H54 (cell line): Measurements from ENCODE around the gene KCTD4.
A peak's percentile ranks its signal among the peaks of the same experiment; 100 is the strongest.
"Not testable (repeated sequence)": the region's sequence is repeated elsewhere in the genome, so short reads cannot be mapped to it uniquely, and the experiment has no call there.

Source experiments
- DNase-seq: peaks from one replicate; pipeline ENCODE4 v3.0.0; 2011; ENCODE audit warnings: low spot score, mixed read lengths; ENCODE audit not compliant: insufficient read length
- FAIRE-seq: peaks from 3 replicates; lab custom pipeline; 2011; peaks lifted over from hg19 to GRCh38; lab: Jason Lieb, UNC
- POLR2A ChIP-seq: IDR thresholded peaks from 2 replicates; pipeline ENCODE4 v1.6.1; 2011; ENCODE audit warnings: low read depth, mild to moderate bottlenecking, low read length

Gene KCTD4

GRCh38 chr13:45200701-45201232, at the start of gene KCTD4:
TSS of gene KCTD4 (minus strand) at chr13:45201045. CDS start at chr13:45194567, 6,478 bp downstream.
- no peak for FAIRE-seq
- no peak for TF ChIP-seq POLR2A
- no peak for DNase-seq

GRCh38 chr13:45249662-45250061, 48.8 kb upstream of the KCTD4 start:
- FAIRE-seq (no peak), DNase-seq (no peak)
- no peak for TF ChIP-seq POLR2A

- FAIRE-seq, DNase-seq: not testable (repeated sequence)
These were observed 43.9 kb upstream of the KCTD4 start for GRCh38 chr13:45244736-45245135.

GRCh38 chr13:45243077-45243476, 42.2 kb upstream of the KCTD4 start:
- DNase-seq (no peak), FAIRE-seq (no peak)
- TF ChIP-seq POLR2A, result no peak

- no peak for DNase-seq
- FAIRE-seq, result no peak
- no peak for TF ChIP-seq POLR2A
These were observed 41.7 kb upstream of the KCTD4 start for GRCh38 chr13:45242524-45242923.

- no peak for FAIRE-seq
- no peak for DNase-seq
- TF ChIP-seq POLR2A, result no peak
These were observed 41.2 kb upstream of the KCTD4 start for GRCh38 chr13:45242070-45242469.

DNA sequence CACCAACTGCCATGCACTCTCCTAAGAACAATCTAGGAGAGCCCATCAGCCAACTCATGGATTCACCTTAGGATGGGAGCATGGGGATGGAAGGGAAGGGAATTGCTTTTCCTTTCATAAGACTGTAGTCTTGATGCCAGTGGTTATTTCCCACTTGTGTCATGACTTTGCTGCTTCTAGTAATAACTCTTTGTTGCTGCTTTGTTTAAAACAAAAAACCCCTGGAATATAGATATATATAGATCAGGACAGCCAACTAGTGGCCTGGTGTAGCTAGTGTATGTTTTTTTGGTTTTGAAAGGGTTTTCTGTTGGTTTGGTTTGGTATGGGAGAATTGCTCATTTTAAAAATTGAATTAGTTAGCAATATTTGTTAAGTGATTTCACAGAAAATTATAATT, 39.3 kb upstream of the KCTD4 start:
- FAIRE-seq, result no peak
- no peak for TF ChIP-seq POLR2A
- DNase-seq, result no peak

DNA sequence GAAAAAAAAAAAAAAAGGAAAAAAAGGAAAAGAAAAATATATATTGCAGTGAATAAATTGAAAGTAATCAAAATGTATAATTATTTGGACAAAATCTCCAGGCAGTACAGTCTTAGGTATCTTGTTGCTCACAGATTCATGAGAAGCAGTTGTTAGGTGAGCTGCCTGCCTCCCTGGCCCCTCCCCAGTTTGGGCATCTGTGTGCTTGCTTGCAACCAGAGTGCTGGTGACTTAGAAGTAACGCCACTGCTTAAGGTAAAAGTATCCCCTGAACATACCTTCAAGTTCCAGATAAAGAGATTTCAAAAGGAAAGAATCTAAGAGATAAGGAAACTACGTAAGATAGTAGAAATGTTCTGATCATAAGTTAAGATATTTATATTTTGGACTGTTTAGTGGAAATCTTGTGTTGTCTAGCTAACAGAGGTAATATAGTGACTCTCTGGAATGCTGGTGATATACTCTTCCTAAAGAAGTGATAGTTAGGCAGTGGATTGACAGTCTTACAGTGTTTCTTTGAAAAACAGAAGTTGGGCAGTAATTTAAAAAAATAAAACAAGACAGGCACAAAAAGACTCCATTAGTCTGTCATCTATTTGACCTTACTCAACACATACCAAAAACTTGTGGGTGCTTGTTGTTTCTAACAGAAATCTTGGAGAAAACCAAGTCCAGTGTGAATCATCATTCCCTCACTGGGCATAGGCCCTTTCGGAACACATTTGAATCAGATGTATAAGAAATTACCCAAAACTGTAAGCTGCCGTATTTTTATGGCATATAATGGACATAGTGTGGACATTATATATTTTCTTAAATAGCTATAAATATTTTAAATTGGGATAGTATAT, 38.3 kb upstream of the KCTD4 start:
- no peak for TF ChIP-seq POLR2A
- FAIRE-seq (peak; percentile 6), DNase-seq (no peak)

GRCh38 chr13:45232591-45232990, 31.7 kb upstream of the KCTD4 start:
- TF ChIP-seq POLR2A, result no peak
- FAIRE-seq (no peak), DNase-seq (no peak)

GRCh38 chr13:45231722-45232121, 30.9 kb upstream of the KCTD4 start:
- FAIRE-seq (no peak), DNase-seq (no peak)
- no peak for TF ChIP-seq POLR2A

- TF ChIP-seq POLR2A, result no peak
- no peak for FAIRE-seq
These were observed 30.5 kb upstream of the KCTD4 start for GRCh38 chr13:45231305-45231704.

GRCh38 chr13:45229172-45229571, 28.3 kb upstream of the KCTD4 start:
- DNase-seq (no peak), FAIRE-seq (no peak)
- no peak for TF ChIP-seq POLR2A

More at GRCh38 chr13:45231305-45231704, 30.5 kb upstream of the KCTD4 start:
- no peak for DNase-seq

DNA sequence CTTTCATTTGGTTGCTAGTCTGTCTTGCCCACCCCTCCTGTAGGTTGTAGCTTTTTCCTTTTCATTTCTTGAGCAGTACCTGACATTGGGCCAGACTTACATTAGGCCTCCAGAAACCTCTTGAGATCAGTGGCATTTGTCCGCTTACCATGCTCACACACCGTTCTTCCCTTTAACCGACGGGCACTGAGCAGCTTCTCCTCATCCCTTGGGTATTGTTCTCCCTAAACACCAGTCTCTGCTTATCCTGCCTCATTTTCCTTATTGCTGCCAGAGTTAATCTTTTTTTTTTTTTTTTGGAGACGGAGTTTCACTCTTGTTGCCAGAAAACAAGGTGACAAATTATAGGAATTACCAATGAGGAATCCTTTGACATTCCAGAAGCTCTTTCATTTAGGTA, 27.2 kb upstream of the KCTD4 start:
- no peak for TF ChIP-seq POLR2A
- DNase-seq, result no peak
- no peak for FAIRE-seq

GRCh38 chr13:45226024-45226423, 25.2 kb upstream of the KCTD4 start:
- TF ChIP-seq POLR2A, result no peak
- no peak for DNase-seq
- no peak for FAIRE-seq

DNA sequence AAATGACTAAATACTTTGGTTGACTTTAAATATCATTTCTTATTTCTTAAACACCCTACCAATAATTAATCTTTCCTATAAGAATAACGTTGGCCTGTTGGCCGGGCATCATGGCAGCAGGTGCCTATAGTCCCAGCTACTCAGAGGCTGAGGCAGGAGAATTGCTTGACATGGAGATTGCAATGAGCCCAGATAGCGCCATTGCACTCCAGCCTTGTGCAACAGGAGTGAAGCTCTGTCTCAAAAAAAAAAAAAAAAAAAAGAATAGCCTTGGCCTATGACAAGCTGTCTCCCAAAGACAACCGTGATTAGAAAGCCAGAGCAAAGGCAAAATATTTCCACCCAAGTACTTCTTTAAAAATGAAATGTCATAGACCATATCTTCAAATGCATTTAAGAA, 24.5 kb upstream of the KCTD4 start:
- no peak for TF ChIP-seq POLR2A
- DNase-seq (no peak), FAIRE-seq (no peak)
